ENCODE measurements around the gene ZNF341.

Gene ZNF341

GRCh38 chr20:33703498-33704137, 28.2 kb upstream of the ZNF341 start:
- no peak for DNase-seq

GRCh38 chr20:33704197-33704924, 27.4 kb upstream of the ZNF341 start:
- DNase-seq: no peak

- no peak for DNase-seq
Measured at GRCh38 chr20:33707668-33708067, 24.1 kb upstream of the ZNF341 start.

GRCh38 chr20:33709398-33709797, 22.4 kb upstream of the ZNF341 start:
- DNase-seq: no peak

GRCh38 chr20:33709905-33710541, 21.8 kb upstream of the ZNF341 start:
- DNase-seq: no peak

- no peak for DNase-seq
Measured at GRCh38 chr20:33710681-33711445, 20.9 kb upstream of the ZNF341 start.

- no peak for DNase-seq
Measured at GRCh38 chr20:33711446-33711738, 20.4 kb upstream of the ZNF341 start.

GRCh38 chr20:33713865-33714367, 17.9 kb upstream of the ZNF341 start:
- no peak for DNase-seq

GRCh38 chr20:33716498-33716897, 15.3 kb upstream of the ZNF341 start:
- no peak for DNase-seq

- no peak for DNase-seq
Measured at GRCh38 chr20:33719277-33719988, 12.4 kb upstream of the ZNF341 start.

- DNase-seq: peak; percentile 98
Measured at GRCh38 chr20:33719989-33720709, 11.6 kb upstream of the ZNF341 start, which contains the start of gene PXMP4. Gene PXMP4 (minus strand): TSS chr20:33720310. CDS start chr20:33720207, 103 bp downstream.

GRCh38 chr20:33721391-33722140, 10.2 kb upstream of the ZNF341 start:
- DNase-seq: no peak

GRCh38 chr20:33724439-33725094, 7.2 kb upstream of the ZNF341 start:
- no peak for DNase-seq

GRCh38 chr20:33725607-33726264, 6.1 kb upstream of the ZNF341 start:
- no peak for DNase-seq

- no peak for DNase-seq
Measured at GRCh38 chr20:33727115-33727479, 4.7 kb upstream of the ZNF341 start.

GRCh38 chr20:33727806-33728205, 4.0 kb upstream of the ZNF341 start:
- no peak for DNase-seq

GRCh38 chr20:33728463-33728862, 3.3 kb upstream of the ZNF341 start:
- no peak for DNase-seq

- no peak for DNase-seq
Measured at GRCh38 chr20:33729101-33729500, 2.7 kb upstream of the ZNF341 start.

- DNase-seq: no peak
Measured at GRCh38 chr20:33730946-33731692, 677 bp upstream of the ZNF341 start.
